Left hindlimb (tissue), 1 donor: ENCODE results near the gene ZNF618.

Source experiments
- DNase-seq: peaks from one replicate; pipeline ENCODE4 v3.0.0-alpha.2; 2018

The ZNF618 gene

DNA sequence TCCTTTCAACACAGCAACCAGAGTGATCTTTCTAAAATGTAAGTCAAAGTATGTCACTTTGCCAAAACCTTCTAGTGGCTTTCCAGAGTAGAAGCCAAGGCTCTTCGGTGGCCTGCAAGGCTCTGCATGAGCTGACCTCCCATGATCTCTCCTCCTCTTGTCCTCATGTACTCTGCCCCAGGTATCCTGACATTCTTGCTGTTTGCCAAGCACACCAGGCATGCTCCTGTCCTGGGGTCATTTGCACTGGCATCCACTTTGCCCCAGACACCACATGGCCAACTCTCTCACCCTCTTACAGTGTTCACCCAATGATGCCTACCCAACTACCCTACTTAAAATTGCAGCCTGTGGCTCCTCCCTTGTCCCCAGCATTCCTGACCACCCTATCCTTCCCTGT, 86.3 kb downstream of the ZNF618 start:
- DNase-seq, result no peak

DNA sequence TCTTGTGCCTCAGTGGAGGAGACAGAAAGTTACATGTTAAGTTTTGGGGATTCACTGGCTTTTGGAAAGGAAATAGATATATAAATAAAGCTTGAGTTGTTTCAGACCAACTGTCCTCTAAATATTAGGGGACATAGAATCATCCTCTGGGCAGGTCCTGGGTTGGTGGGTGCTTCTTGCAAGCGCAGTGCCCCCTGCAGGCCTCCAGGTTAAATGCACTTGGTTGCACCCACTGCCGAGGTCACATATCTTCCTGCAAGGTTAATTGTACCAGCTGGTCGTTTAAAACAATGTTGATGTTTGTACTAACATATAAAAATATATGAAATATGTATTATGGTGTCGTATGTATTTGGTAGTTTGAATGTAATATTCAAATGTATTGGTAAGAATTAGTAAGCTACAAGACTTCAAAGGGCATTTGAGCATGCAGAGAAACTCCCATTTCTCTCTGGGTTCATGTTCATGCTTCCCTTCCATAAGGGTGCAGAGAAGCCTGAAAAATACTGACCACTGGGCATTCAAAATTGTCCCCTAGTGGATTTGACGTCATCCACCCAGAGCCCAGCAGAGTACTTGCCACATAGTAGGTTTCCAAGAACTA, 87.0 kb downstream of the ZNF618 start:
- DNase-seq, result no peak

DNA sequence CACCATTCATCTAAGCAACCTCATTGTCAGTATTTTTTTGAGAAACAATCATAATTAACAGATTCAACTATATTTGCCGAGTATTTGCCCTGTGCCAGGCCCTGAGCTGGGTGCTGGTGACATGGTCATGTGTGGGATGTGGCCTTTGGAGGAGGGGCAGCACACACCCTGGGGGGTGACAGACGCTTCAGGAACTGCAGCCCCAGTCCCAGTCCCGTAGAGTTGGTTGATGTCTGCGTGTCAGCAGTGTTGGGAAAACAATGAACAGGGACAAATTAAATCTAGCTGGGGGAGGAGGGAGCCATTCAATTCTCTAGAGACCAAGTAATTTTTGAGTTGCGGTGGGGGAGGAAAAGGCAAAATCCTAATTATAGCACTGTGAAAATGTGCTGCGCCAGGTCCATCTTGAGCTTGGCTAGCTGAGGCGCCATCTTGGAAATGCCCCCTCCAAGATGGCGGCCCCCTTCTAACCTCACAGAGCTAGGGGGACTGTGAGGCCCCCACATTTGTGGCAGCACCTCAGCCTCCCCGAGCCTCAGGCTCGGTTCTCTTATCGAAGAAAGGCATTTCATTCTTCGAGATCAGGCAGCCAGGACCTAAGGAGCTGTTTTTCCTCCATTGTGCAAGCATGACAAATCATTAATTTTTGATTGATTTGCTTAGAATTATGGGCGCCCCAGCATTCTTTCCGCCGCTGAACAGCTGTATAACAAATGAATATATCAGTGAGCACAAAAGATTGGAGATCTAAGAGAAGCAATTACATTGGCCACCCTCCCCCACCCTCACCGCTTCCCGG, 87.8 kb downstream of the ZNF618 start:
- no peak for DNase-seq

DNA sequence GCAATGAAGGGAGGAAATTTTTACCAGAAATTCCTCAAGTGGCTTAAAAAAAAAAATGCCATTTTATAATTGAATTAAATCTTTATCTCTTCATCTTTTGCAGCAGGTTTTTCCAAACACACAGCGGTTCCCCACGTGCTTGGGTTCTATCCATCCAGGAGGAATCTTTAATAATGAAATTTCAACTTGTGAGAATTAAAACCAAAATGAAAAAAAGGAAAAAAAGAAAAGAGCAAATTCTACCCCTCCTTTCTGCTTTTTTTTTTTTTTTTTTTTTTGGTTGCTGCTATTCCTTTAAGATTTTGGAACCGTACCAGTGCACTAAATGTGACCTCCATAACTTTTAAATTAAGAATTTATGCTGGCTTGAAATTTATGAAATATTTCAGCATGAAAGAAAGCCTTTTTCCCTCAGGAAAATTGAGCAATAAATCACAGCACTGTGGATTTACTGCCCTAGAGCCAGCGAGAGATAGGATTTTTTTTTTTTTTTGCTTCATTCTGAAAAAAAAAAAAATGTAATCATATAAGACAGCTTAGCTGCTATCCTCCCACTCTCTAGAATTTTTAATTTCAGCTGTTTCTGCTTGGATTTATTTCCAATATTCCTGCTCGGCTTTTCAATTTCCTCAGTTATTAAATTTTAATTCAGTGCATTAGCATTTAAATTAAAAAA, 88.5 kb downstream of the ZNF618 start:
- DNase-seq, result no peak

DNA sequence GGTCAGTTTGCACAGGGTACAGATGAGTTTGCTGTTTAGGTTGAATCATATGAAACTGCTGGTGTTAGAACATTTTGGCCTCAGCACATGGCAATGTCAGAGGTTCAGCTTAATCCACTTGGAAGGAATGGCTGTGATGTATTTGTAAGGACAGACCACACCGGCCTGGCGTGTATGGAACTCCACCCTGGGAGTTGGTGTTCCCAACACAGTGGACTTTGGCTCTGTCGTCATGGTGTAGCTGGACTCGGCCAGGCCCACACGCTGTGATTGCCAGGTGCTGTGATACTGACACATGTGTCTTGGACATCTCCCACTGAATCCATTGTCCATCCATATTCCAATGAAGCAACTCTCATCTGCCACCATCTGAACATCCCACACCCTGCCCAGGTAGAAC, 90.3 kb downstream of the ZNF618 start:
- DNase-seq, result no peak

DNA sequence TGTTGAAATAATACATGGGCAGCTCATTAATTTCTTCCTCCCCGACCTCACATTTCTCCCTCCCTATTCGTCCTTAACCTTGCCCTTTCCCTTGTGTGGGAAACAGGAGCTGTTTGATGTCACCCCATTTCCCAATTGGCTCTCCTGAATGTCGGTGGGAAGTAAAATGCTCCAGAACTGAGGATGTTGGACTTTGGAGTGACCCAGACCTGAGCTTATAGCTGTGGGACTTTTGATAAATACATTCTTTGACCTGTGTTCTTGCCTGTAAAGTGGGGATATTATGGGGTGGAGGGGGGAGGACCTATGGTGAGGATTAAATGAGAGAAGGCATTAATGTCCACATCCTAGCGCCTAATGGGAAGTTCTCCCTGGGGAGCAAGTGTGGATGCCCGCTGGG, 91.3 kb downstream of the ZNF618 start:
- no peak for DNase-seq

DNA sequence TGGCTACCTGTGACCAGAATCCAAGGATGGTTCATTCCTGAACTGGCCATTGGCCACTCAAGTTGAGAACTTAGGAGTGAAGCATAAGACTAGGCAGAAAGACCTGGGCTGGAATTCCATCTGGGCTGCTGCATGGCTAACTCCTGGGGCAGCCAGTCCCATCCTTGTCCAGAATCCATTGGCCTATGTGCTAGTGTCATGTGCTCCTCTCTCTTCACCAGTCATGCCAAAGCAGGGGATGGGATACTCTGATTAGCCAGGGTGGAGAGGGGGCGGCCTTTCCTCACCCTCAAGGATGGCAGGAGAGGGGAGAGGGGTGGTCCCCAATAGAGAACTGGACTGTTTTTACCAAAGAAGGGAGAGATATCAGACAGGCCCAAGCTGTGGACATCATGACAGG, 93.2 kb downstream of the ZNF618 start:
- no peak for DNase-seq

DNA sequence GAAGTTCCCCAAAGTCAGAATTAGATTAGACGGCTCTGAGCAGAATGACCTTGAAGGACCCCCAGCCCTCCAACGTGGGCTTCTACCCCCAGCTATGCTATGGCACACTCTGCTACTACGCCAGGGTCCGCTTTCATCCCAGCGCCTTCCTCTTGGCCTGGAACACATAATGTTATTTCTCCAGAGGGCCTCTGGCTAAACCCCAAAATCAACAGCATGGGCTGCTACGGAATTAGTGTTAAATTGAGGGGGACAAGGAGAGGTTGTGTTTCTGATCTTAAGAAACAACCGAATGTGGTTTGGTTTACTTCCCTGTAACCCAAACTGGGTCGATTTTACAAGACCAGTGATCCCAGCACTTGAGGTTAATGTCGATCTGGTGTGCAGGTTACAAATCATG, 97.1 kb downstream of the ZNF618 start:
- no peak for DNase-seq

DNA sequence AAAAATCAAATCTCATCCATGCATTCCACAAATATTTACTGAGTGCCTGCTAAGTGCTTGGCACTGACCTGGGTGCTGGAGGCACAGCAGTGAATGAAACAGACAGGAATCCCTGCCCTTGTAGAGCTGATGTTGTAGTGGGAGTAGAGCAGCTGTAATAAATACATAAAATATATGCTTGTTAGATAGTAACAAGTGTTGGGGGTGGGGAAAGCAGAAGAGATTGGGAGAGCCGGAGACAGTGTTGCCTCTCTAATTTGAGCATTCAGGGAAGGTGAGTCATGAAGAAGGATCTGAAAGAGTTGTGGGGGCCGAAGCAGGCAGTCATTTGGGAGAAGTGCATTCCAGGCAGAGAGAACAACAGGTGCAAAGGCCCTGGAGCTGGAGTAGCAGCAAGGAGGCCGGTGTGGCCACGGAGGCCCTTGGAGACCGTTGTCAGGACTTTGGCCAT, 97.9 kb downstream of the ZNF618 start:
- DNase-seq, result no peak

DNA sequence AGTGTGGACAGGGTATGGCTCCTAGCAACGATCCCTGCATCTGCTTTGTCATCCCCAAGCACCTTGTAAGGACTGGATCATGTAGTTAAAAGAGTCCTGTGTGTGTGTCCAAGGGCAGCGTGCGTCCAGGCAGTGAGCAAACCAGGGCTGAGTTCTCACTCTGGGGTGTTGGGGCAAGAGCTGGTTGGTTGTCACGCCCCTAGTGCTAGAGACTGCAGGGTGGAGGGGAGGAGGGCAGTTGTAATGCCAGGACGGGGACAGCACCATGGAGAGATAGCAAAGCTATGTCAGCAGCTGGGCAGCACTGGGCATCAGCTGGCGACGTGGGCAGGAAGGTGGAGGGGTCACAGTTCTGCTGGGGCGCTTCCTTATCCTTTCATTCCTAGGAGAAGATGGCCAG, 100.8 kb downstream of the ZNF618 start:
- no peak for DNase-seq

DNA sequence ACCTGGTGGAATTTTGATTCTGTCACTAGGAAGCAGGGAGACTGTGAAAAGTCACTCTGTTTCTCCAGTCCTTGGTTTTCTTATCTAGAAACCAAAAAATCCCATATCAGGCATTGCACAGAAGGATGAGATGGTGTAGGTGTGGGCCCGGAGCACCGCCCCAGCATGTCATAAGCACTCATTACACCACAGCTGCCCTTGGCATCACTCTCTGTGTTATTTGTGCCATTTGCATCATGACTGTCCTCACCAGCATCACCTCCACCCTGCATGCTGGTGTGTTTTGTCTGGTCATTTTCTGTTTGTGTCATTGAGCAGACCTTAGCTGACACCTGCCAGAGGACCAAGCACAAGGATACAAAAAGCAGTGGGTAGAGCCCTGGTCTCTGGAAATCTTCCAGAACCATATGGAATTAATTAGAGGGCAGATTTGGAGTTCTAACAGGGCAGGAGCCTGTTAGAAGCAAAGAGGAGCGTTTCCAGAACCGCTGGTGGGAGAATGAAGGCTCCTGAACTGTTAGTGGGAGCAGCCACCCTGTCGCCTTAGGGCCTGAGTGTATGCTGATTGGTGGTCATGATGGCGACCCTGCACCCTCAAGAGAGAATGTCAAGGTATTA, 102.7 kb downstream of the ZNF618 start:
- no peak for DNase-seq

DNA sequence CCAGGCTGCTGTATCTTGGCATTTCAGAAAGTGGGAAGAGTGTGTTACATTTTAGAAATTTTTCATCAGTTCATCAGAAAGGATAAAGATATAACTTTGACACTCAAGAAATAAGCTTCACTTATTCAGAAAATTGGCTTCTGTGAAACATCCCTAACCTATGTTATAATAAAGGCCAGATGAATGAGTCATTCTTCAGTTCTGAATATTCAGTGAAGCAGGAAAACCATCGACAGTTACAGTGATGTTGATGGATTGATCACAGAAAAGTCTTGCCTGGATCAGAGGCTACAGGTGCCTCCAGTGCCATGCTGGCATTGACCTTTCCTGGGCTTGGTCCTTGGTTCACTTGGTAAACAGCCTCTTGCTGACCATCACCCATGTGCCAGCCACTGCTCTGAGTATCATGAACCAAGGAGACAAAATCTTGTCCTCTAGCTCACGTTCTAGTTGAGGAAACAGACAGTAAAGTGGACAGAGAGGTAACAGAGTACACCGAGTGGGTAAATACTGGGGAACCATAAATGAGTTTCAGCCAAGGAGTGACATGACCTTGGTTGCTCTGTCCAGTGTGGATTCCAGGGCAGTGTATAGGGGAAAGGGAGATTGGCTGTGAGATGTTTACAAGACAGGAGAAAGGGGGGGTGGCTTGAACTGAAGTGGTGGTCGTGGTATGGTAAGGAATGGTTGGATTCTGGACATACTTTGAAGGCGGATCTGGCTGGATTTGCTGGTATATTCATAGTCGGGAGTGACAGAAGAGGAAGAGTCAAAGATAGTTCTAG, 103.4 kb downstream of the ZNF618 start:
- no peak for DNase-seq

DNA sequence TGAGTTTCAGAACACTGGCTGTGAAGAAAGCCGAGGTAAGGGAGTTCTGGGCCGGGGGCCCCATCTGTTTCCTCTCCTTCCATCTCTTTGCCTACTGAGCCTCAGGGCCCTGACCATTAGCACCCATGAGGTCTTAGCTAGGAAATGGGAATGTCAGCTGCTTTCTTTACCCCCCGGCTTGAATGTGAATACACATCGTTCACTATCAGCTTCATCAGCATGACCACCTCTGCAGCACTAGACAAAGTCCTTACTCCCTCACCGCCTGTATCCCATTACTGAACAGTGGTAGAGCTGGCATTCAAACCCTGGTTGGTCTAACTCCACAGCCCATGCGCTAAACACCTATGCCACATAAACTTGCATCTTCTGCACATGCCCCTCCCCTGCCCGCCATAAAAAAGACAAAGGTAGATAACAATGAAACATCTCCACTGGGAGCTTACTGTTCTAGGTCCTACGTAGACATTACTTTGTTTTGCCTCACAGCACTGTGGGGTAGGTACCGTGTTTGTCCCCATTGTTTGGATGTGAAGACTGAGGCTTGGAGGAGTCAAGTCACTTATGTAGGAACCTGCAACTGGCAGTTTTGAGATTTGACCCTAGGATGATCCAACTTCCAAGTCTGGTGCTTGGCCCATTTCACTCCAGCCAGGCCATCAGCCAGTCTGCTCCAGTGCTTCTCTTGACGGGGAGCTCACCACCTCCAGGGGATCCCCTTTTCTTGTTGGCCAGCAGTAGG, 108.7 kb downstream of the ZNF618 start:
- no peak for DNase-seq

DNA sequence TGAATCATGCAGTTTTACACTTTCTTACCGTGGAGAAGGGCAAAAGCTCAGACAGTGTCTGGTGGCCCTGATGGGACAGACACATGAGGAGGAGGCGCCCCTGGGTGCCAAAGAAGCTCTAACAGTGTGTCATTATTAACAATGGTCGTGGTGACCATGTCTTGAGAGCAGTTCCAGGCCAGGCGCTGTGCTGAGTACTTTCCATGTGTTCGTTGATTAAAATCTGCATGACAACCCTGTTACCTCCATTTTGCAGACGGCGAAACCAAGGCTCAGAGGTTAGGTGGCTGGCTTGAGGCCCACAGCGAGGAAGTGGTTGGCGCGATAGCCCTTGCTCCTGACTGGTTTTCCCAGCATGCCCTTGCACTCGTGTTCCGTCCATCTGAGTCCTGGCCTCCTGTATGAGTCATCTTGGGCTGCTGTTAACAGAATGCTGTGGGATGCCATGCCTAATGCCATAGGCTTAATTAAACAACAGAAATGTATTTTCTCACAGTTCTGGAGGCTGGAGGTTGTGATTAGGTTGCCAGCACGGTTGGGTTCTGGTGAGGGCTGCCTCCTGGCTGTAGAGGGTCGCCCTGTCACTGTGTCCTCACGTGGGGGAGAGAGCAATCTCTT, 110.0 kb downstream of the ZNF618 start:
- no peak for DNase-seq

DNA sequence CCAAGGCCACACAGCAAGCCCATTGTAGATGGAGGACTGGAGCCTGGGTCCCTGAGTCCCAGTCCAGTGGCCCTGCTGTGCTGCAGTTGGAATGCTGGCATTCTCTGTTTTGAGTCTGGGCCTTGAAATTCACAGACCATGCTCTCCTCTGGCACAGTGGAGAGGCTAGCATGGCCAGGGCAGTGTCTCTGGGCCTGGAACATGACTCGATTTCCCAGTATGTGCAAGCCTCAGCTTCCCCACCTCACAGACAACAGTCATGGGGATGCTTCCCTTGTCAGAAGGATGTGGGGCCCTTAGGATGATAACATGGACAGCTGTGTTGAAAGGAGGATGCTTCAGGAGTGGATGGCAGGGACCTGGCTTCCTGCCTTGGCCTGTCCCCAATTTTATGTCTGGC, 110.8 kb downstream of the ZNF618 start:
- DNase-seq, result no peak

DNA sequence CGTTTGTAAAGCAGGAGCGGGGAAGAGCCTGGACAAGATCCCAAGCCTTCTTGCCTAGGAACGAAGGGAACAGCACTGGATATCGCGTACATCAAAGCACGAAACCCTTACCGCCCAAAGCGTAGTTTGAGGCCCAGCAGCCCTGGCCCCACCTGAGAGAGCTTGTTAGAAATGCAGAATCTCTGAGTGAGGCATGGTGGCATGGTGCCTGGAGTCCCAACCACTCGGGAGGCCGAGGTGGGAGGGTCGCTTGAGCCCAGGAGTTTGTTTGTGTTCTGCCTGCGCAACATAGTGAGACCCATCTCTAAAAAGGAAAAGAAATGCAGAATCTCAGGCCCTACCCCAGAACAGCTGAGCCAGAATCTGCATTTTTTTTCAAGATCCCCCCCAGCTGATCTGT, 111.4 kb downstream of the ZNF618 start:
- DNase-seq, result no peak

DNA sequence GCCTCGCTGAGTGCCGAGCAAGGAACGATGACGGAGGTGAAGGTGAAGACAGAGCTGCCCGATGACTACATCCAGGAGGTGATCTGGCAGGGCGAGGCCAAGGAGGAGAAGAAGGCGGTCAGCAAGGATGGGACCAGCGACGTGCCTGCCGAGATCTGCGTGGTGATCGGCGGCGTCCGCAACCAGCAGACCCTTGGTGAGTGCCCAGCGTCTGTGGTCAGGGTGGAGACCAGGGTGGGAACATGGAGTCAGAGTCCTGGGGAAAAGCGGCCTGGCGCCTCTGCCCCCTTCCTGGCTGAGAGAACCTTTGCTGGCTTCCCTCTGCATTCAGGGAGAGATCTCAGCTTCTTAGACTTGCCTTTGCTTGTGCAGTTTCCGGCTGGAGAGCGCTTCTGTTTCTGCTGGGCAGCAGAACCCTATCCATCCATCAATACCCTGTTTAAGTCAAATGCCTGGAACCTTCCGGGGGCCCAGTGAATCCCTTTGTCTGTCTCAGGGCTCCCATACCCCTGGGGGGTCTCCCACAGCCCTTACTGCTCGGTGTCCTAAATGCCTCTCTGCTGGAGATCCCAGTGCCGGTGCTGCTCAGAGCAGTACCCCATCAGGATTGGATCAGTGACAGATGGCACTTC, 112.4 kb downstream of the ZNF618 start:
- no peak for DNase-seq

DNA sequence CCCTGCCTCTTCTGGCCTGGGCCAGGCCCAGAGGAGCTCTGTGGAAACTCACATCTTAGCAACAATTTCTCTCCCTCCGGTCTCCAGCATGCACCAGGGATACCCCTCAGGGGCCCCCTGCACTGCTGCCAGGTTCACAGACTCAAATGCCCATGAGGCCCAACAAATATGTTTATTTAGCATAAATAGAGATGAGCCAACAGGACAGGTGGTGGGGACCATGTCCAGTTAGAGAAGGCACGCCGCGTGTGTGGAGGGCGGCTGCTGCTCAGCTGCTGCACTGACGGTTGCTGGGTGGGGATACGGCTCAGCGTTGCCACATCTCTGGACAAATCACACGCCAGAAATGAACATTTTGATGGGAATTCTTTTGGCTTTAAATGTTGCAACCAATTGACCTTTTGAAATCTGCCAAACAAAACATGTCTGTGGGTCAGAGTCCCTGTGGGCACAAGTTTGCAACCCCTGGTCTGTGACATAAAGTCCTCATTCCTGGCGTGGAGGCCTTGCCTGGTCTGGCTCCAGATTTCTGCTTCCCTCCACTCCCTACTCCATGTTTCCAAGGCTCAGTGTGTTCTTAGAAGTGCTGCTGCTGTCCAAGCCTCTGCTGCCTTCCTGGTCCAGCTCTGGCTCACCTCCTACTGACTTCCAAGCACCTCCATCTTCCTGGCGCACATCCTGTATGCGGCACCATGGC, 113.1 kb downstream of the ZNF618 start:
- peak; percentile 74 for DNase-seq

DNA sequence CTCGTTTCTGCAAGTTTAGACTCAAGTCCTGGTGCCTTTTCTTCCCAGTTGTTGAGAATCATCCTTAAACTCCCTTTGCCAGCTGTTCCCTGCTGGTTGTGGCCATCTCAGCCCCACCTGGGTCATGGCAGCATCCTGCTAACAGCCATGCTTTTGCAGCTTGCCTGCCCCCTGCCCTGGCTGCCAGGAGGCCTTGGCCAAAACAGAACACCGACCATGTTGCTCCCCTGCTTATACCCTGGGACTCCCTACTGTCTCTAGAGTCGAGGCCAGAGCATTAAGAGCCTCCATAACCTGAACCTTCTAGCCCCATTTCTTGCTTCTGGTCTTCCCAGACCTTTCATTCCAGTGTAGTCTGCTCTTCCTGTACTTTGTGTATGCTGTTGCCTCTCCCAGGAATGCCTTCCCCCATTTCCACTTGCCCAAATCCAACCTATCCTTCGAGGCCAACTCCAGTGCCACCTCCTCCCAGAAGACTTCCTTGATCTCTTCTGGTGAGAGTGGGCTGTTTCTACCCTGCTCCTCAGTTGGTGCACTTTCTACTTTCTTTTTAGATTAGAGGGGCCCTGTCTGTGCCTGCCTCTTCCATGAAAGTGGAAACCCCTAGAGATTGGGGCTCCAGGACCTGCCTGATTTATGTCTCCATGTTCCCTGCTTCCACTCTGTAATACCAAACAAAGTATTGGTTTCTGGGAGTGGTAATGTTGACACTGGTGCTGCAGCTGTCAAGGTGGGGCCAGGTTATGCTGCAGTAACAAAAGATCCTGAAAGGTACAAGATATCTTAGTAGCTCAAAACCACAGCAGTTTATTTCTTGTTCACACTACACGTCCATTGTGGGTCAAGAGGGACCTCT, 113.8 kb downstream of the ZNF618 start:
- no peak for DNase-seq

DNA sequence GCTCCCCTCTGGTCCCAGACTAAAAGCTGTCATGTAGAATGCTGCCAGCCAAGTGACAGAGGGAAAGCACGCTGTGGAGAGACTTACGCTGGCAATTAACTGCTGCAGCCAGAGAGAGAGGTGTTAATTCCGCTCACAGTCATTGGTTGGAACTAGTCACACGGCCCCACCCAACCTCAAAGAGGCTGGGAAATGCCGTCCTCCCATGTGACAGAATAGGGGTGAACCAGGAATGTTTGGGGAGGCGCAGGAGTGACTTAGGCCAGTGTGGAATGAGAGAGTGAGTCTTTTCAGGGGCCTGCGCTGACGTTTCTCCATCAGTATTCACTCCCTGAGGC, 114.4 kb downstream of the ZNF618 start:
- DNase-seq, result no peak
